Left lung (tissue), 10 donors: ENCODE measurements around the gene CRYBG2. TPM values are rescaled to one million over a fixed set of nuclear protein-coding genes. Genes with fewer than 3 reads are reported as not detected.
"Not testable (repeated sequence)": the region's sequence is repeated elsewhere in the genome, so short reads cannot be mapped to it uniquely, and the experiment has no call there.

Experiments used
- ATAC-seq: fragments of 200-7000 bp; cut with Tn5 transposase; one replicate; pipeline ENCODE4 v1.9.1; 2020; ENCODE audit warnings: moderate library complexity
- DNase-seq, 4 donors: peaks; one replicate each; pipeline ENCODE4 v3.0.0-alpha.2; 2013 to 2020
- H3K27ac ChIP-seq, 2 donors: fragments of 200-600 bp; sonication (generic) in 1 of 2; one replicate each; pipeline versions ENCODE4 v1.5.0 to v1.8.0; 2020 to 2021
- H3K27me3 ChIP-seq, 2 donors: fragments of 200-600 bp; sonication (generic) in 1 of 2; one replicate each; pipeline versions ENCODE4 v1.5.0 to v1.8.0; 2020 to 2021
- H3K36me3 ChIP-seq, 2 donors: fragments of 200-600 bp; sonication (generic) in 1 of 2; one replicate each; pipeline versions ENCODE4 v1.5.0 to v1.8.0; 2020 to 2021
- H3K4me1 ChIP-seq, 2 donors: fragments of 200-600 bp; one replicate each; pipeline ENCODE4 v1.8.0; 2021
- H3K4me3 ChIP-seq, 2 donors: fragments of 200-600 bp; sonication (generic) in 1 of 2; one replicate each; pipeline versions ENCODE4 v1.5.0 to v1.8.0; 2020 to 2021; ENCODE audit warnings: mild to moderate bottlenecking in 1 of 2
- H3K9me3 ChIP-seq, 2 donors: fragments of 200-600 bp; sonication (generic) in 1 of 2; one replicate each; pipeline versions ENCODE4 v1.5.0 to v1.8.0; 2020 to 2021
- CTCF ChIP-seq, 2 donors: fragments of 200-600 bp; sonication (generic) in 1 of 2; IDR thresholded peaks; one replicate each; pipeline versions ENCODE4 v1.5.0 to v1.8.0; 2021; ENCODE audit warnings: antibody characterized with exemption in 2 of 2
- intact Hi-C, 2 donors: fragments of 100-400 bp; cut with DNase I; formaldehyde crosslinking; loops; one replicate each; pipeline versions ENCODE4 v1.11.2 to v1.14.2; 2022
- polyA plus RNA-seq, 6 donors: library from polyadenylated mRNA; unstranded; fragments of 120-200 nt; gene quantifications; one replicate each; pipeline ENCODE4 v1.2.1, GENCODE V29; 2013; ENCODE audit not compliant: insufficient read length in 6 of 6
- total RNA-seq, 2 donors: library from RNA; stranded (reverse); fragmentation: NEBNext Ultra II Directional; extraction: Animal tissue kit (Norgen Biotek cat#: 25700); gene quantifications; one replicate each; pipeline ENCODE4 v1.2.1, GENCODE V29; 2021
- donor health status: DM: no; HTN: yes; CAD: no.
- donor health status: DM: no; HTN: no; CAD: no.

Gene CRYBG2
- total and polyA plus RNA-seq, 8 donors = 0.94 to 7.6 (median 1.7) TPM

- intact Hi-C loops = no loop called here
- ATAC-seq = no peak
Observed at GRCh38 chr1:26373789-26374188, 19.9 kb upstream of the CRYBG2 start.

DNA sequence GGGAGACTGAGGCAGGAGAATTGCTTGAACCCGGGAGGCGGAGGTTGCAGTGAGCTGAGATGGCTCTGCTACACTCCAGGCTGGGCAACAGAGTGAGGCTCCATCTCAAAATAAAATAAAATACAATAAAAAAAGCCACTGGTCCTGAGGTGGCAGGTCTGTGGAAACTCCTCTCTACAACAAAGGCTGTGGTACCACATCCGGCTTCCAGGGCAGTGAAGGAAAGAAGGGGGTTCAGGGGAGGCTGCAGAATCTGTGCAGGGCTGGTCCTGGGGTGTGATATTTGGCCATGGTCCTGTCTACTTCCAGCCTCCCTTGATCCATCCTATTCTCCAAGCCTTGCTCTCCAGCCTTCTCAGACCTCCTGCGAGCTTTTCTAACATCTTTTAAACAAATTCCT, 19.4 kb upstream of the CRYBG2 start:
- Histone ChIP-seq H3K4me1 (peaks cover 0 to 11% of the 10 kb centered on the region in 2 donors), H3K36me3 (no peaks in the 10 kb centered on the region), H3K4me3 (no peak overlapping the region), H3K27ac (no peak overlapping the region), H3K27me3 (no peaks in the 10 kb centered on the region), H3K9me3 (no peaks in the 10 kb centered on the region)
- DNase-seq (no peak), ATAC-seq (no peak)
- TF ChIP-seq CTCF (IDR thresholded peaks at IDR 0.05) = no peak
- intact Hi-C loops = no loop called here

More at GRCh38 chr1:26373789-26374188, 19.9 kb upstream of the CRYBG2 start:
- DNase-seq = no peak
- Histone ChIP-seq H3K27ac (no peak overlapping the region), H3K9me3 (no peaks in the 10 kb centered on the region), H3K4me1 (peaks cover 0 to 16% of the 10 kb centered on the region in 2 donors), H3K4me3 (no peak overlapping the region), H3K27me3 (no peaks in the 10 kb centered on the region), H3K36me3 (no peaks in the 10 kb centered on the region)
- no peak for TF ChIP-seq CTCF (IDR thresholded peaks at IDR 0.05)

DNA sequence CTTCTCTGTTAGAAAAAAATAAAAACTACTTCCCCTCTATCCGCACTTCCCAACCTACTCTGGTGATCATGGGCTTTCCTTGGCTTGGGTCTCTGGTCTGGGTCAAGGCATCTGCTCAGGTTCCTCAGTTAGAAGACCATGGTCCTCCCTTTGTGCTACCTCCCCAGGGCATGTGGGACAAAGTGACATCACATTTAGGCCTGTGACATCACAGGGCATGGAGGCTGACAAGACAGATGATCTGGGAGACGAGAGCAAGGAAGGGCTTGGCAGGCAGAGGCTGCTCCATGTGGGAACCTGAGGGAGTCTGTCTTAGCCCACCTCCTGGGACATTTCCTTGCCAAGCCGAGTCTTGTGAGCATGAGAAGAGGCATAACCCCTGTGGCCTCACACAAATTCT, 18.7 kb upstream of the CRYBG2 start, which contains the start of gene ZNF683:
TSS of gene ZNF683 (minus strand) at position 140 of the 400 bp plus-strand sequence. CDS start 4,179 bp downstream, outside the sequence.
- H3K4me1 ChIP-seq, H3K9me3 ChIP-seq, H3K36me3 ChIP-seq, ATAC-seq, DNase-seq, H3K27ac ChIP-seq, H3K27me3 ChIP-seq, intact Hi-C loops, H3K4me3 ChIP-seq: not testable (repeated sequence)

DNA sequence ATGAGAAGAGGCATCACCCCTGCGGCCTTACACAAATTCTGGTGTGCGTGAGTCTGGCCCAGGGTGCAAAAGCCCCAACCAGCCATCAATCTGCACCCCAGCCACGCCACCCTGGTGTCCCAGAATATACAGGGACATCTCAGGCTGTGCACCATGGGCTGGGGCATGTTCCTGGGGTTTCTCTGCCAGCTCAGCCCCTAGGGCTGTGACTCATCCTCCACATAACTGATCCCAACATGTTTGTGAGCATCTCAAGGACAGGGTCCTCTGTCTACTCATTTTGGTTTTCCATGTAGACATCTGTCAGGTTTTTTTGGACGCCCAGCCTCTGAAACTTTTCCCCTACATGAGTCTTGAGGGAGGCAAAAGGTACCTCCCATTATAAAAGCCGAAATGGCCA, 18.1 kb upstream of the CRYBG2 start:
- Histone ChIP-seq H3K27ac (no peak overlapping the region), H3K9me3 (no peaks in the 10 kb centered on the region), H3K36me3 (no peaks in the 10 kb centered on the region), H3K4me1 (peaks cover 0 to under 1% of the 10 kb centered on the region in 2 donors), H3K27me3 (peaks cover 0 to 6% of the 10 kb centered on the region in 2 donors), H3K4me3 (no peak overlapping the region)
- DNase-seq (no peak), ATAC-seq (no peak)
- no peak for TF ChIP-seq CTCF (IDR thresholded peaks at IDR 0.05)
- intact Hi-C loops = no loop called here

DNA sequence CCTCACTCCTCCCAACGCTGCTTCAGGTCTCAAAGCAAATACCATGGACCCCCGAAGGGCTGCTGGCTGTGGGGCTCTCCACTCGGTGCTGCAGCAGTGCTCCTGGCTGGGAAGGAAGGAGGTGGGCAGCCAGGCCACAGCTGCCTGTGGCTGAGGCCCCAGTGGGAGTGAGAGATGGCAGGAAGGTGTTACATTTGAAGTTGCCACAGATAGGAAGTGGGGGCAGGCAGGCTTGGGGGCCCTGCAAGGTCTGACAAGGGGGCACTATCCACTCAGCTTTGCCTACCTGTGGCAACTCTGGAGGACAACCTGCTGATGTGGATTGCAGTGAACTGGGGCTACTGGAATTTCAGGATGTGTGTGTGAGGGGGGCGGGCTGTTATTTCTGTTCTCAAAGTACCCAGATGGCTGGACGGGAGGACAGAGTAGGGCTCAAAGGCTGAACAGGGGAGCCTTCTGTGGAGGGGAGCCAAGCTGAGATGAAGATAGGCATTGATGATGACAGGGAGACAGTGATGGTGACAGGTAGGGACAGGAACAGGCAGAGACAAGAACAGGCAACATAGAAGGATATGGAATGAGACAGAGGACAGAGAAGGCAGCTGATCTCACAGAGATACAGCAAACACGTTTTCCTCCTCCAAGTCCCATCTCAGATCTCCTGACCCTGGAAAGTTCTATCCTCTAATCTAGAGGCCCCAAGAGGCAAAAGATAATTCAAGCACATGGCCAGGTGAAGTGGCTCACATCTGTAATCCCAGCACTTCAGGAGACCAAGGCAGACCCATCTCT, 16.9 kb upstream of the CRYBG2 start:
- H3K4me3 ChIP-seq = no peak overlapping the region
- no peaks in the 10 kb centered on the region for H3K36me3 ChIP-seq

More for the DNA sequence above, 16.9 kb upstream of the CRYBG2 start:
- DNase-seq (no peak), ATAC-seq (no peak)
- peaks cover 0 to 17% of the 10 kb centered on the region in 2 donors for H3K27me3 ChIP-seq
- TF ChIP-seq CTCF (IDR thresholded peaks at IDR 0.05) = no peak
- H3K4me1 ChIP-seq = no peaks in the 10 kb centered on the region
- intact Hi-C loops = no loop called here
- no peaks in the 10 kb centered on the region for H3K9me3 ChIP-seq
- H3K27ac ChIP-seq = no peak overlapping the region
